Limb (tissue), 2 donors: Measurements from ENCODE around the gene PRKAR2B.
"Not testable (repeated sequence)": the region's sequence is repeated elsewhere in the genome, so short reads cannot be mapped to it uniquely, and the experiment has no call there.

Experiments
- DNase-seq, 2 donors: peaks; one replicate each; pipeline ENCODE4 v3.0.0-alpha.2; 2016; ENCODE audit errors: extremely low spot score in 2 of 2

Gene PRKAR2B

GRCh38 chr7:107027208-107027607 is 17.3 kb upstream of the PRKAR2B start:
- no peak for DNase-seq

GRCh38 chr7:107029061-107029763 is 15.3 kb upstream of the PRKAR2B start:
- no peak for DNase-seq

- DNase-seq: no peak
Observed at GRCh38 chr7:107029764-107030286, 14.7 kb upstream of the PRKAR2B start.

GRCh38 chr7:107032050-107032449 is 12.5 kb upstream of the PRKAR2B start:
- no peak for DNase-seq

- no peak for DNase-seq
Observed at GRCh38 chr7:107032720-107033438, 11.6 kb upstream of the PRKAR2B start.

GRCh38 chr7:107034553-107034952 is 10.0 kb upstream of the PRKAR2B start:
- DNase-seq: no peak

GRCh38 chr7:107035446-107035845 is 9.1 kb upstream of the PRKAR2B start:
- DNase-seq: no peak

- no peak for DNase-seq
Observed at GRCh38 chr7:107036535-107036934, 8.0 kb upstream of the PRKAR2B start.

GRCh38 chr7:107037717-107038603 is 6.5 kb upstream of the PRKAR2B start:
- DNase-seq: no peak

- DNase-seq: no peak
Observed at GRCh38 chr7:107039199-107039900, 5.2 kb upstream of the PRKAR2B start.

- no peak for DNase-seq
Observed at GRCh38 chr7:107041097-107041496, 3.4 kb upstream of the PRKAR2B start.

GRCh38 chr7:107041764-107042163 is 2.7 kb upstream of the PRKAR2B start:
- DNase-seq: not testable (repeated sequence)

- DNase-seq: not testable (repeated sequence)
Observed at GRCh38 chr7:107042326-107042910, 2.1 kb upstream of the PRKAR2B start.

GRCh38 chr7:107043491-107043890 is 1.0 kb upstream of the PRKAR2B start:
- no peak for DNase-seq

- DNase-seq: no peak
Observed at GRCh38 chr7:107043921-107044346, 571 bp upstream of the PRKAR2B start.

GRCh38 chr7:107045195-107045960 is 873 bp downstream of the PRKAR2B start:
- DNase-seq: no peak

- DNase-seq: no peak
Observed at GRCh38 chr7:107045980-107046379, 1.5 kb downstream of the PRKAR2B start.

- DNase-seq: no peak
Observed at GRCh38 chr7:107046491-107047259, 2.2 kb downstream of the PRKAR2B start.
